Muscle of leg (tissue), 11 donors: ENCODE results near the gene ISLR. TPM values are rescaled to one million over a fixed set of nuclear protein-coding genes. Genes with fewer than 3 reads are reported as not detected.

Experiments used
- DNase-seq: peaks from one replicate; pipeline ENCODE4 v3.0.0; 2013
- H3K27ac ChIP-seq: one replicate; pipeline ENCODE4 v1.5.1; 2013; ENCODE audit warnings: mild to moderate bottlenecking, low read length, control low read depth
- H3K27me3 ChIP-seq: one replicate; pipeline ENCODE4 v1.6.1; 2013; ENCODE audit warnings: low read length; ENCODE audit not compliant: control insufficient read depth, insufficient read depth
- H3K36me3 ChIP-seq: one replicate; pipeline ENCODE4 v1.6.1; 2013; ENCODE audit warnings: low read length; ENCODE audit not compliant: control insufficient read depth, insufficient read depth
- H3K4me1 ChIP-seq: one replicate; pipeline ENCODE4 v1.6.1; 2013; ENCODE audit warnings: low read length; ENCODE audit not compliant: control insufficient read depth, insufficient read depth
- H3K4me3 ChIP-seq: one replicate; pipeline ENCODE4 v1.5.1; 2013; ENCODE audit warnings: low read length, control low read depth
- H3K9me3 ChIP-seq: replicated peaks from 2 replicates; pipeline ENCODE4 v1.6.1; 2013; ENCODE audit warnings: low read depth, low read length; ENCODE audit not compliant: control insufficient read depth
- WGBS: methylation state at CpG from one replicate; pipeline ENCODE4 v1.1.5; 2013; ENCODE audit warnings: missing lambda C conversion rate; ENCODE audit not compliant: insufficient coverage; 5-methylcytosine and 5-hydroxymethylcytosine counted together
- polyA plus RNA-seq, 8 donors: library from polyadenylated mRNA; unstranded; fragments of 120-200 nt; gene quantifications; one replicate each; pipeline versions ENCODE4 v1.2.1 to v1.2.3, GENCODE V29; 2013; ENCODE audit warnings: inconsistent platforms in 1 of 8, low replicate concordance in 1 of 8; ENCODE audit not compliant: insufficient read length in 8 of 8, insufficient read depth in 1 of 8
- total RNA-seq: library from RNA; stranded (reverse); fragments of 120-200 nt; gene quantifications from one replicate; pipeline ENCODE4 v1.2.4, GENCODE V29; 2013

Gene ISLR
- total and polyA plus RNA-seq, 9 donors = 82.3 to 270 (median 195) TPM

GRCh38 chr15:74210729-74211128, 37.2 kb downstream of the ISLR start:
- peak overlapping the region; percentile 64 for H3K27ac ChIP-seq
- H3K4me1 ChIP-seq = peaks cover 50% of the 10 kb centered on the region
- H3K4me3 ChIP-seq = no peak overlapping the region

DNA sequence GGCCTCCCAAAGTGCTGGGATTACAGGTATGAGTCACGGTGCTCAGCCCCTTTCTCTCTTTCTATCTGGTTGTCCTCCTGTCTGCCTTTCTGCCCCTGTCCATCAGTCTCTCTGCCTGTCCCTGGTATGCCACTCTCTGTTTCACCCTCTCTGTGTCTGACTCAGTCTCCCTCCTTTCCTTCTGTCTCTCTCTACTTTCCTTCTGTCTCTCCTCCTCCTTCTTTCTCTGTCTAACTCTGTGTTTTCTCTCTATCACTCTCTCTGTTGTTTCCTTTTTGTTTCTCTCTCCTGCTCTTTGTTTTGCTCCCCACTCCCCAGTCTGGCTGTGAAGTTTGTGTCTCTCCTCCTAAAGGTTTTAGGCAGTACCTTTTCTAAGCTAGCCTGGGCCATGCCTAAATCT, 38.1 kb downstream of the ISLR start:
- WGBS = 100% methylated on average over 1 of the region's 1 CpG

More at GRCh38 chr15:74210729-74211128, 37.2 kb downstream of the ISLR start:
- Histone ChIP-seq H3K9me3 (peaks cover 2% of the 10 kb centered on the region), H3K36me3 (no peaks in the 10 kb centered on the region), H3K27me3 (no peaks in the 10 kb centered on the region)
- DNase-seq = no peak

DNA sequence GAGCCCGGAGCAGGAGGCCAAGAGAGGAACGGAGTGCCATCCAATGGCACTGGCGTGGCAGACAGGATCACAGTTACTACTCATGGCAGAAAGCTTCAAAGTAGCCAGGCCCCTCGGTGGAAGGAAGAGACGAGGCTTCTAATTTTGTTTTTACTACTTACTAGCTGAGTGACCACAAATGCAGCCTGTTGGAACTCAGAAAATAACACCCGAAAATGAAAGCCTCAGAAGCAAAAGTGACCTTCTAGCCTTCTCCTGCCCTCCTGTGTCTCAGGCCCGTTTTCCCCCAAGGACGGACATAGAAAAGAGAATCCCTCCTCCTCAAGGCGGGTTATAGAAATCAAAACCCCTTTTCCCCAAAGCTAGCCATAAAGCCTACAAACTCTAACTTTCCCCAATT, 39.0 kb downstream of the ISLR start:
- 62% methylated on average over 5 of the region's 9 CpGs for WGBS
- DNase-seq = no peak
- Histone ChIP-seq H3K27me3 (no peaks in the 10 kb centered on the region), H3K4me1 (peaks cover 38% of the 10 kb centered on the region), H3K4me3 (no peak overlapping the region), H3K9me3 (peaks cover 2% of the 10 kb centered on the region), H3K27ac (no peak overlapping the region), H3K36me3 (no peaks in the 10 kb centered on the region)

More for the DNA sequence above, 38.1 kb downstream of the ISLR start:
- Histone ChIP-seq H3K27ac (no peak overlapping the region), H3K27me3 (no peaks in the 10 kb centered on the region), H3K9me3 (peaks cover 2% of the 10 kb centered on the region), H3K4me3 (no peak overlapping the region), H3K4me1 (peaks cover 47% of the 10 kb centered on the region), H3K36me3 (no peaks in the 10 kb centered on the region)
- DNase-seq = no peak

GRCh38 chr15:74213858-74214284, 40.4 kb downstream of the ISLR start:
- peaks cover 2% of the 10 kb centered on the region for H3K9me3 ChIP-seq

DNA sequence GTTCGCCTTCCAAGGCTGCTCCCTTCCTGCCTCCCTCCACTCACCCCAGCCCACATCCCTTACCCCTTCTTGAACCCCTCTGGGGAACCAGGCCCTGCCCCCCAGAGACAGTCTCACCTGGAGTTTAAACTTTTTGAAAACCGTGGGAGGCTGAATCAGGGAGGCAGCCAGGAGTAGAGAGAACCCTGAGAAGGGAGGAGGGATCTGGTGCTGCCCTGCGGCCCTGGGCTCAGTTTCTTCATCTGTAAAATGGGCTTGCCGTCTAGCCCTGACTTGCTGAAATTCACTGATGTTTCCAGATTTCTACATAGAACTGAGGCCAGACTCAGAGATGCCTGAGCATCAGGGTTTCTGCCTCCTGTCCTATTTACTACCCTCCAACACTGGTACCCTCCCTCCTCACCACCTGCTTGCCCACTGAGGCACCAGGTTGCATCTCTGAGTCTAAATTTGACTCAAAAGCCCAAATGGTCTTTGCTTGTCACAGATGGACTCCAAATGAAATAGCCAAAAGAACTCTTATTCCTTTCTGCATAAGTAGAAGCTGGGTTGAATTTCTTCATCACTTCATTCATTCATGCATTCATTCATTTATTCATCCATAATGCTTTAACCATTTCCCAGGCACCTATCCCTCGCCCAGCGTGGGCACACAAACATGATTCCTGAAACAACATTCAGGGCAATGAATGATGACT, 41.0 kb downstream of the ISLR start:
- Histone ChIP-seq H3K27ac (peak overlapping the region; percentile 56), H3K9me3 (peaks cover 2% of the 10 kb centered on the region), H3K27me3 (no peaks in the 10 kb centered on the region), H3K4me3 (no peak overlapping the region), H3K36me3 (no peaks in the 10 kb centered on the region), H3K4me1 (peaks cover 23% of the 10 kb centered on the region)
- 40% methylated on average over 2 of the region's 6 CpGs for WGBS
- no peak for DNase-seq

More at GRCh38 chr15:74213858-74214284, 40.4 kb downstream of the ISLR start:
- peaks cover 29% of the 10 kb centered on the region for H3K4me1 ChIP-seq
- H3K27ac ChIP-seq = peak overlapping the region; percentile 38
- no peaks in the 10 kb centered on the region for H3K36me3 ChIP-seq
- 7% methylated on average over 3 of the region's 7 CpGs for WGBS
- no peak overlapping the region for H3K4me3 ChIP-seq
- H3K27me3 ChIP-seq = no peaks in the 10 kb centered on the region
- DNase-seq = peak; percentile 81

DNA sequence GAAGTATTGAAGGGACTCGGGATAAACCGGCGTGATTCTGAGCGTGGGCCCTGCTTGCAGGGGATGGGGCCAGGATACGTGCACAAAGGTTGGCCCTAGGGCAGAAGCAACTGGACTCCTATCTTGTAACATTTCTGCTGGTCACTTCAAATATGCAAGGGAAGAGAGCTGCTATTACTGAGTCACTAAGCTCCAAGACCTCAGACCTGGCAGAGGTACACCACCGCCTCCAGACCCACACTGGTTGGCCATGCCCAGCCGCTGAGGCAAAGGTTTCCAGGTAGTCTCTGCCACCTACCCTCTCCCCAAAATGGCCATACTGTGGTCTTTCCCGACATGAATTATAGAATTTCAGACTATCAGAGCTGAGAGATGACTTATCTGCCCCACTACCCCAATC, 42.4 kb downstream of the ISLR start:
- H3K9me3 ChIP-seq = peaks cover 1% of the 10 kb centered on the region
- 74% methylated on average over 8 of the region's 8 CpGs for WGBS

DNA sequence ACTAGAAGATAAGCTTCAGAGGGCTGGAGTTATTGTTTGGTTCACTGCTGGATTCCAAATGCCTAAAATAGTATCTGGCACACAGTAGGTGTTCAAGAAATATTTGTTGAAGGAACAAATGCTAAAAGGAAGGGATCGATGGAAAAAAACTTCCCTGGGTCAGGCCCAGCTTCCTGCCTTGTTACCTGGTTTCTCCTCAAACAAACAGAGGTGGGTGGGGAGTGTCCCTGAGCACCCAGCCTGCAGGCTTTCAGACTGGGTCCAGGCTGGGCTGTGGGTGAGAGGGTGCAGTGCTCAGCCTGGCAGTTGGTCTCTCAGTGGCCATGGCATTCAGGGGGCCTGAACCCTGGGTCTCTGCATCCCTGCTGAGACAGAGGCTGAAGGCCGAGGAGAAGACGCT, 43.4 kb downstream of the ISLR start:
- Histone ChIP-seq H3K27me3 (peaks cover 2% of the 10 kb centered on the region), H3K9me3 (no peaks in the 10 kb centered on the region), H3K4me1 (peaks cover 32% of the 10 kb centered on the region), H3K4me3 (no peak overlapping the region), H3K36me3 (no peaks in the 10 kb centered on the region), H3K27ac (no peak overlapping the region)
- no peak for DNase-seq
- WGBS = 82% methylated on average over 3 of the region's 3 CpGs

More for the DNA sequence above, 42.4 kb downstream of the ISLR start:
- DNase-seq = no peak
- Histone ChIP-seq H3K27ac (no peak overlapping the region), H3K36me3 (no peaks in the 10 kb centered on the region), H3K4me1 (peaks cover 24% of the 10 kb centered on the region), H3K27me3 (no peaks in the 10 kb centered on the region), H3K4me3 (no peak overlapping the region)

GRCh38 chr15:74217907-74218885, 44.7 kb downstream of the ISLR start:
- Histone ChIP-seq H3K9me3 (no peaks in the 10 kb centered on the region), H3K4me3 (no peak overlapping the region), H3K27ac (no peak overlapping the region), H3K27me3 (peaks cover 5% of the 10 kb centered on the region), H3K4me1 (peaks cover 42% of the 10 kb centered on the region), H3K36me3 (no peaks in the 10 kb centered on the region)
- no peak for DNase-seq
- WGBS = 91% methylated on average over 14 of the region's 16 CpGs

DNA sequence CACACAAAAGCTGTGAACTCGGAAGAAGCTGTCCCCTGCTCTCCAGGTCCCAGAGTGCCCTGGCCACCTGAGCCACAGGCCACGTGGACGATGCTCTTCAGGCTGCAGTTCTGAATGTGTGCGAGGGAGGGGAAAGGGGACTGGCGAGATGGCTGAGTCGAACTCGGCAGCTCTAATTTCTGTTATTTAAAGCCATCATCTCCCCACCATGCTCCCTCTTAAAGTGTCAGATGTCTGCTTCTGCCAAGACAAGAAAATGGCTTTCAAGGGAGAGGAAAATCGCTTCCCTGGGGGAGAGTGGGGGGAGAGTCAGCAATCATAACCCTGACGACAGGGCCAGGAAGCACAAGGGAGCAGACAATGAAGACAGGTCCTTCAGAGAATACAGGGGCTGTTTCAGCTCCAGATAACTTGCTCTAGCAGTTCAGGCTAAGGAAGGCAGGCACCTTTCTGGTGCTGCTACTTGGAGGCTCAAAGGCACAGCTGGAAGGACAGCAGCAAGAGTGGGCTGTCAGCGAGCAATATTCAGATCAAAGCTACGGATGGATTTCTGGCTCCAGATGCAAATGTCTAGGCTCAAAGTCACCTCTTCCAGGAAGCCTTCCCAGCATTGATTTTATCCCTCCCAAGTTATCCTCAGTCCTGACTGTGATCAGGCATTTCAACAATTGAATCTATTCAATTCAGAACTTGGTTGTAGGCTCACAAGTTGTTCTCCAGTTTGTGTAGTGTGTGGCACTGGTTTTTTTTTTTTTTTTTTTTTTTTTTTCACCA, 47.2 kb downstream of the ISLR start:
- Histone ChIP-seq H3K4me1 (peaks cover 40% of the 10 kb centered on the region), H3K36me3 (no peaks in the 10 kb centered on the region), H3K4me3 (no peak overlapping the region), H3K27ac (no peak overlapping the region), H3K27me3 (peaks cover 6% of the 10 kb centered on the region), H3K9me3 (no peaks in the 10 kb centered on the region)
- WGBS = 35% methylated on average over 5 of the region's 11 CpGs
- DNase-seq = no peak
